PC-3 (cell line): ENCODE data around the gene ST8SIA4. TPM values are rescaled to one million over a fixed set of nuclear protein-coding genes. Genes with fewer than 3 reads are reported as not detected.

Experiments used
- ATAC-seq: fragments of 200-7000 bp; cut with Tn5 transposase; 2 replicates; pipeline ENCODE4 v1.9.1; 2020; ENCODE audit warnings: mild to moderate bottlenecking, moderate library complexity
- Bru-seq: library from RNA; stranded (reverse); fragments of 400-500 nt; gene quantifications from one replicate; lab custom pipeline; 2021; lab: Mats Ljungman, UMichigan
- BruChase-seq, 2 experiments: library from RNA; stranded (reverse); fragments of 400-500 nt; gene quantifications; one replicate each; lab custom pipeline; 2021; lab: Mats Ljungman, UMichigan
- BruUV-seq: library from RNA; stranded (reverse); fragments of 400-500 nt; replicated peaks from 2 replicates; lab custom pipeline; 2021; lab: Mats Ljungman, UMichigan
- CTCF ChIA-PET: fragments of 300-600 bp; sonication (Branson Sonifier 250); formaldehyde crosslinking; loops from one replicate; lab custom pipeline; 2022; ENCODE audit warnings: antibody characterized with exemption; lab: Charles Lee
- POLR2A ChIA-PET: fragments of 300-600 bp; sonication (Branson Sonifier 250); formaldehyde crosslinking; loops from one replicate; lab custom pipeline; 2022; ENCODE audit warnings: antibody characterized with exemption; ENCODE audit not compliant: unreplicated experiment; lab: Charles Lee
- DNase-seq: peaks from one replicate; pipeline ENCODE4 v3.0.0-alpha.2; 2015
- H2AFZ ChIP-seq: fragments of 300-600 bp; sonication (generic); 2 replicates; pipeline ENCODE4 v1.6.0; 2016; ENCODE audit warnings: antibody characterized with exemption, low read length
- H3F3A ChIP-seq: fragments of 300-600 bp; sonication (generic); one replicate; pipeline ENCODE4 v1.6.0; 2017; ENCODE audit warnings: antibody characterized with exemption, low read length, control low read depth, mild to moderate bottlenecking; ENCODE audit not compliant: unreplicated experiment
- H3K27ac ChIP-seq: fragments of 300-600 bp; sonication (generic); 2 replicates; pipeline ENCODE4 v1.5.1; 2016; ENCODE audit warnings: mild to moderate bottlenecking, low read length
- H3K27me3 ChIP-seq: fragments of 300-600 bp; sonication (generic); 2 replicates; pipeline ENCODE4 v1.6.1; 2016; ENCODE audit warnings: low read length, mixed read lengths
- H3K36me3 ChIP-seq: fragments of 300-600 bp; sonication (generic); 2 replicates; pipeline ENCODE4 v1.6.1; 2016; ENCODE audit warnings: low read depth, mixed run types, low read length, mixed read lengths
- H3K4me1 ChIP-seq: fragments of 300-600 bp; sonication (generic); 2 replicates; pipeline ENCODE4 v1.5.1; 2016; ENCODE audit warnings: low read length; ENCODE audit not compliant: insufficient read depth
- H3K4me2 ChIP-seq: fragments of 300-600 bp; sonication (generic); 2 replicates; pipeline ENCODE4 v1.6.0; 2016; ENCODE audit warnings: low read length
- H3K4me3 ChIP-seq: fragments of 300-600 bp; sonication (generic); 2 replicates; pipeline ENCODE4 v1.5.1; 2016; ENCODE audit warnings: mild to moderate bottlenecking, low read length, mixed read lengths
- H3K79me2 ChIP-seq: fragments of 300-600 bp; sonication (generic); 2 replicates; pipeline ENCODE4 v1.6.1; 2017; ENCODE audit warnings: low read length, mixed read lengths
- H3K9ac ChIP-seq: fragments of 300-600 bp; sonication (generic); 2 replicates; pipeline ENCODE4 v1.6.0; 2016; ENCODE audit warnings: mild to moderate bottlenecking, low read length
- H3K9me2 ChIP-seq: fragments of 300-600 bp; sonication (generic); replicated peaks from 2 replicates; pipeline ENCODE4 v1.6.1; 2016; ENCODE audit warnings: mixed run types, low read length, mixed read lengths
- H3K9me3 ChIP-seq: fragments of 300-600 bp; sonication (generic); 2 replicates; pipeline ENCODE4 v1.6.1; 2016; ENCODE audit warnings: low read length, mixed read lengths
- H4K20me1 ChIP-seq: fragments of 300-600 bp; sonication (generic); 2 replicates; pipeline ENCODE4 v1.6.1; 2016; ENCODE audit warnings: low read length, mixed read lengths
- EZH2 ChIP-seq: fragments of 300-600 bp; sonication (generic); IDR thresholded peaks from one replicate; pipeline ENCODE4 v1.6.1; 2017; ENCODE audit warnings: antibody characterized with exemption, mild to moderate bottlenecking, low read length; ENCODE audit not compliant: unreplicated experiment
- EZH2phosphoT487 ChIP-seq: fragments of 300-600 bp; sonication (generic); IDR thresholded peaks from 2 replicates; pipeline ENCODE4 v1.6.1; 2018; ENCODE audit warnings: mild to moderate bottlenecking, antibody characterized with exemption, low read length, borderline replicate concordance
- intact Hi-C: fragments of 100-400 bp; cut with micrococcal nuclease; formaldehyde crosslinking; loops from 2 replicates; pipeline ENCODE4 v1.9.0; 2023
- long read RNA-seq: library from polyadenylated mRNA; unstranded; transcript quantifications from one replicate; pipeline ENCODE4 v2.0.0, GENCODE V29; 2021; ENCODE audit not compliant: unreplicated experiment
- total RNA-seq: library from RNA; depleted of rRNA; stranded (reverse); fragments of >200 nt; gene quantifications from 2 replicates; pipeline ENCODE4 v1.2.3, GENCODE V29; 2014; rRNA removed
- TF ChIP-seq, protein P1 (sequence below): fragments of 300-600 bp; sonication (generic); conservative IDR thresholded peaks from 2 replicates; pipeline ENCODE4 v1.5.1; 2017; ENCODE audit warnings: antibody characterized with exemption, low read depth, mild to moderate bottlenecking, low read length

Gene ST8SIA4
- total RNA-seq (0.63 and 0.91 TPM in 2 replicates), Bru-seq, nascent RNA (percentile 37 among the genes with signal in this experiment), BruChase-seq, experiment 1, labeled RNA remaining after a 6-hour chase (percentile 32 among the genes with signal in this experiment), BruChase-seq, experiment 2, labeled RNA remaining after a 2-hour chase (percentile 28 among the genes with signal in this experiment)
- long read RNA-seq, full-length matches to known transcripts: 3 of 4 reads
- long read RNA-seq, partial matches to known transcripts: 0 of 4 reads
- long read RNA-seq, other reads (novel, unspliced or antisense): 1 of 4 reads

DNA sequence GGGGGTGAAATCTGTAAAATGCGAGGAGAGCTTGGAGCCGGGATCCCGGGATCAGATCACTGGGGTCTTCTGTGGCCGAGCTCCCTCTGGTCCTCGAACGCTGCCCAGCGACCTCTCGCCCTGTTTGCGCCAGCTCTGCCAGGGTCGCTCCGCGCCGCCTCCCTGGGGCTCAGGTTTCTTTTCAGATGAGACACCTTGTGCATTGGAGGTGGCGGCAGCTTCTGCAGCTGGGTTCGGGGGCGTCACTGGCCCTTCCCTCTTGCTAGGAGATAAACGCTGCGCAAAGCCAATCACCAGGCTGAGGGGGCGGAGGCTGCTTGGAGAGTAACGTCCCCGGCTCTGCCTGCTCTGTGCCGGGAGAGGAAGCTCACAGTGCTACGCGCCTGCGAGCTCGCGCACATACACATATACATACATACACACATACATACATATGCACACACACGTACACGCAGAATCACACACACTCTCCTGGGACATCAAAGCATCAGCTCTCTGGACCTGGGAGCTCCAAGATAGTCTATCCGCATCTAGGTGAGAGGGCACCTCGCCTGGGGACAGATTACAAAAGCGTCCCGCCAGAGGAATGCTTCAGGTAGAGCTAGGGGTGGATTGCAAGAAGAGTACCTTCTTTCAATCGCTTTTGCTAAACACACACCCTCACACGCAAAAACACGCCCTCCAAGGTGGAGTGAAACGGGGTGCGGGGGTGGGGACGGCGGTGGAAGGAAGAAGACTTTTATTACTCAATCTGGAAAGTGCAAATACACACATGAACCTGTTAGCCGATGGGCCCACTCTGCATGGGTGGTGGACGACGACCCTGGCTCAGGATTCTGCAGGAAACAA is at the start of gene ST8SIA4:
TSS of gene ST8SIA4 (minus strand) at position 244 of the 849 bp plus-strand sequence. CDS start 327 bp downstream, outside the sequence.
- Histone ChIP-seq H3K9me2 (no peaks in the 10 kb centered on the region), H3K79me2 (no peaks in the 10 kb centered on the region), H3K4me2 (peak within 1 kb of the TSS; percentile 86), H3K4me3 (peak within 1 kb of the TSS; percentile 72), H3F3A (no peaks in the 10 kb centered on the region), H2AFZ (peak within 1 kb of the TSS; percentile 89), H3K36me3 (no peaks in the 10 kb centered on the region), H4K20me1 (no peaks in the 10 kb centered on the region), H3K9me3 (no peaks in the 10 kb centered on the region), H3K27me3 (peaks cover 19% of the 10 kb centered on the region; the same call in 1 of the 2 replicates), H3K27ac (no peak within 1 kb of the TSS), H3K4me1 (peaks cover 26% of the 10 kb centered on the region), H3K9ac (no peak within 1 kb of the TSS)
- ATAC-seq: peak; percentile 86
- ChIA-PET POLR2A (interaction anchor here (0.5 kb wide), 1 partner anchor 466 kb away, joined by 3 read pairs; no protein-coding TSS in a partner anchor), CTCF (interaction anchor here (0.6 kb wide), 2 partner anchors 125 to 496 kb away, joined by 3 to 4 read pairs; no protein-coding TSS in a partner anchor)
- TF ChIP-seq, protein P1, sequence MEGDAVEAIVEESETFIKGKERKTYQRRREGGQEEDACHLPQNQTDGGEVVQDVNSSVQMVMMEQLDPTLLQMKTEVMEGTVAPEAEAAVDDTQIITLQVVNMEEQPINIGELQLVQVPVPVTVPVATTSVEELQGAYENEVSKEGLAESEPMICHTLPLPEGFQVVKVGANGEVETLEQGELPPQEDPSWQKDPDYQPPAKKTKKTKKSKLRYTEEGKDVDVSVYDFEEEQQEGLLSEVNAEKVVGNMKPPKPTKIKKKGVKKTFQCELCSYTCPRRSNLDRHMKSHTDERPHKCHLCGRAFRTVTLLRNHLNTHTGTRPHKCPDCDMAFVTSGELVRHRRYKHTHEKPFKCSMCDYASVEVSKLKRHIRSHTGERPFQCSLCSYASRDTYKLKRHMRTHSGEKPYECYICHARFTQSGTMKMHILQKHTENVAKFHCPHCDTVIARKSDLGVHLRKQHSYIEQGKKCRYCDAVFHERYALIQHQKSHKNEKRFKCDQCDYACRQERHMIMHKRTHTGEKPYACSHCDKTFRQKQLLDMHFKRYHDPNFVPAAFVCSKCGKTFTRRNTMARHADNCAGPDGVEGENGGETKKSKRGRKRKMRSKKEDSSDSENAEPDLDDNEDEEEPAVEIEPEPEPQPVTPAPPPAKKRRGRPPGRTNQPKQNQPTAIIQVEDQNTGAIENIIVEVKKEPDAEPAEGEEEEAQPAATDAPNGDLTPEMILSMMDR: no peak
- TF ChIP-seq EZH2 (no peak), EZH2phosphoT487 (no peak)
- DNase-seq: peak; percentile 85
- no TSS peak for BruUV-seq
- intact Hi-C loops: loop anchor here (5.0 to 10.0 kb wide), 3 partner anchors 76 to 266 kb away; no protein-coding TSS in a partner anchor

DNA sequence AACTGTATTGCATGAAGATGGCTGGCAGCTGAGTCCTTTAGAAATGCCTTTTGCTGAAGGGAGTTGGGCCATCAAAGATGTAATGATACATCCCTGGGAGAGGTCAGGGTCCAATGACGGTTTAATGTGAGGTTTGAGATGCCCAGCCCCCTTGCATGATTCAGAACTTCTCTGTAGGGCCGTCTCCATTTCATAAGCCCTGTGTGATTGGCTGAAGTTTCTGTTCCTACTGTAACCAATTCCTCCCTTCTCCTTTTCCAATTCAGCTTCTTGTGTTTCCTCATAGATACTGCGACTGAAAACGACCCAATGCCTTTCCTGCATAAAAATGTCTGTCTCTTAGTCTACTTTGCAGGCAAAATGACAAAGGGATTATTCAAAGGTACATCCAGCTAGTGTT is 47.9 kb upstream of the ST8SIA4 start:
- Histone ChIP-seq H3K4me1 (no peaks in the 10 kb centered on the region), H3K27me3 (no peaks in the 10 kb centered on the region), H3K4me3 (no peak overlapping the region), H3K9me3 (no peaks in the 10 kb centered on the region), H2AFZ (no peak overlapping the region), H3K79me2 (no peaks in the 10 kb centered on the region), H3F3A (no peaks in the 10 kb centered on the region), H3K27ac (no peak overlapping the region), H3K4me2 (no peak overlapping the region), H3K36me3 (no peaks in the 10 kb centered on the region), H4K20me1 (no peaks in the 10 kb centered on the region), H3K9ac (no peak overlapping the region), H3K9me2 (no peaks in the 10 kb centered on the region)
- ATAC-seq (no peak), DNase-seq (no peak)
- TF ChIP-seq, protein P1: no peak
- TF ChIP-seq EZH2 (no peak), EZH2phosphoT487 (no peak)
- intact Hi-C loops: no loop called here
- ChIA-PET POLR2A (no interaction called here), CTCF (no interaction called here)
- no TSS peak for BruUV-seq
